ENCODE results near the gene MAL. TPM values are rescaled to one million over a fixed set of nuclear protein-coding genes. Genes with fewer than 3 reads are reported as not detected.

Gene MAL
- total and polyA plus RNA-seq, 2 of the 13 experiments (the other 11 are each of a cell fraction or from before 2014, with no cell fraction given) = not detected

DNA sequence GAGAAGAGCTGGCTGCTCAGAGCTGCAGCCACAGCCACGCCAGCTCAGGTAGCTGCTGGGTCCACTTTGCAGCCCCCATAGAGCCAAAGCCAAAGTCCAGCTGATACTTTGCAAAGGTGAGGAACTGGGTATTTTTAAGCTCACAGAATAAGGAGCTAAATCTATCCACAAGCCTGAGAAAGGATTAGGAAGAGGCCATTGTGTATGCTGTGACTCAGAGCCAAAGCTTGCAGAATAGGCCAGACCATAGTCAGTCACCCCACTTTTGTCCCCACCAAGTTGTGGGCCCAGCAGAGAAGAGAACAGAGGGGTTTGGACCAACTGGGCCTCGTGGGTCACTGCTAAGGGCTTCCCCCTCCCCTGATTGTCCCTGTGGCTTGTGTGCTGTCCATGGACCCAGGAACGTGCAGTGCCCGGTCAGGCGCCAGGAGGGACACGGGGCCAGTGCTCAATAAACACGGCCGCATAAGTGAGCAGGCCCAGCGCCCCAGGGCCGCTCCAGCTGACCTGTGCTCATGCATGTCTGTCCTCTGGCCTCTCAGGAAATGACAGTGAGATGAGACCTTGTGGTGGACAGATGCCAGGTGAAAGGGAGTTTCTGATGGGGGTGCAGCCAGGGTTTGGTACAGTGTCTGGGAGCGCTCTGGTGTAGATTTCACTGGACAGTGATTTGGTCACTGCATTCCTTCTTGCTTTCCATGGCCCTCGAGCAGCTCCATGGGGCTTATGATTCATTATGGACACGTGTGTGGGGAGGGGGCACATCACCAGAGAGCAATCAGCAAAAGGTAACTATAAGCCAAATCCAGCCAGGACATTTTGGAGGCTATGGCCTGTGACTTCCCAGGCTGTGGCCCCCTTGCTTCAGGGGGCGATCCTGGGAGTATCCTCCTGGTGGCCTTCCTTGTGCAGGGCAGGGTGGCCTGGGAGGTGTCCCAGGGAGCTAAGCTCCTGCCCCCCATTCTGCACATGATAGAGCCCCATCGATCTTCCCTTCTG lies 31.3 kb downstream of the MAL start (continued):
- TF ChIP-seq, protein P1, sequence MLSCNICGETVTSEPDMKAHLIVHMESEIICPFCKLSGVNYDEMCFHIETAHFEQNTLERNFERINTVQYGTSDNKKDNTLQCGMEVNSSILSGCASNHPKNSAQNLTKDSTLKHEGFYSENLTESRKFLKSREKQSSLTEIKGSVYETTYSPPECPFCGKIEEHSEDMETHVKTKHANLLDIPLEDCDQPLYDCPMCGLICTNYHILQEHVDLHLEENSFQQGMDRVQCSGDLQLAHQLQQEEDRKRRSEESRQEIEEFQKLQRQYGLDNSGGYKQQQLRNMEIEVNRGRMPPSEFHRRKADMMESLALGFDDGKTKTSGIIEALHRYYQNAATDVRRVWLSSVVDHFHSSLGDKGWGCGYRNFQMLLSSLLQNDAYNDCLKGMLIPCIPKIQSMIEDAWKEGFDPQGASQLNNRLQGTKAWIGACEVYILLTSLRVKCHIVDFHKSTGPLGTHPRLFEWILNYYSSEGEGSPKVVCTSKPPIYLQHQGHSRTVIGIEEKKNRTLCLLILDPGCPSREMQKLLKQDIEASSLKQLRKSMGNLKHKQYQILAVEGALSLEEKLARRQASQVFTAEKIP (CRISPR knock-in tag; IDR thresholded peaks at IDR 0.05; ENCODE audit: borderline replicate concordance) = no peak
- peak; percentile 29; the same call in 1 of the 2 replicates for TF ChIP-seq RBFOX2 (IDR thresholded peaks at IDR 0.05; ENCODE audit: low read depth, low read length)
- TF ChIP-seq CAMTA2 (CRISPR knock-in tag; IDR thresholded peaks at IDR 0.05; ENCODE audit: borderline replicate concordance) = no peak
- TF ChIP-seq MED8 (CRISPR knock-in tag; IDR thresholded peaks at IDR 0.05; ENCODE audit: insufficient replicate concordance) = no peak
- no peak for TF ChIP-seq ZNF263 (CRISPR knock-in tag; IDR thresholded peaks at IDR 0.05)
- 0 out of 2 replicates have a peak, but pooled peaks have one; percentile 29 for TF ChIP-seq ZNF33B (CRISPR knock-in tag; IDR thresholded peaks at IDR 0.05)
- no peak for TF ChIP-seq BORCS8-MEF2B (CRISPR knock-in tag; IDR thresholded peaks at IDR 0.05)
- TF ChIP-seq ADNP (CRISPR knock-in tag; IDR thresholded peaks at IDR 0.05) = no peak
- peak; percentile 39; the same call in 1 of the 2 replicates for TF ChIP-seq HDAC1 (CRISPR knock-in tag; IDR thresholded peaks at IDR 0.05)
- TF ChIP-seq ZNF556 (CRISPR knock-in tag; IDR thresholded peaks at IDR 0.05; ENCODE audit: borderline replicate concordance) = no peak
- TF ChIP-seq ATF1 (CRISPR knock-in tag; IDR thresholded peaks at IDR 0.05) = no peak
- TF ChIP-seq SSRP1 (CRISPR knock-in tag; IDR thresholded peaks at IDR 0.05) = peak; percentile 65; the same call in 1 of the 2 replicates
- no peak for TF ChIP-seq ZNF703 (CRISPR knock-in tag; IDR thresholded peaks at IDR 0.05; ENCODE audit: borderline replicate concordance)
- TF ChIP-seq MAFF (IDR thresholded peaks at IDR 0.05; ENCODE audit: low read depth, low read length) = no peak
- TF ChIP-seq, protein P2, sequence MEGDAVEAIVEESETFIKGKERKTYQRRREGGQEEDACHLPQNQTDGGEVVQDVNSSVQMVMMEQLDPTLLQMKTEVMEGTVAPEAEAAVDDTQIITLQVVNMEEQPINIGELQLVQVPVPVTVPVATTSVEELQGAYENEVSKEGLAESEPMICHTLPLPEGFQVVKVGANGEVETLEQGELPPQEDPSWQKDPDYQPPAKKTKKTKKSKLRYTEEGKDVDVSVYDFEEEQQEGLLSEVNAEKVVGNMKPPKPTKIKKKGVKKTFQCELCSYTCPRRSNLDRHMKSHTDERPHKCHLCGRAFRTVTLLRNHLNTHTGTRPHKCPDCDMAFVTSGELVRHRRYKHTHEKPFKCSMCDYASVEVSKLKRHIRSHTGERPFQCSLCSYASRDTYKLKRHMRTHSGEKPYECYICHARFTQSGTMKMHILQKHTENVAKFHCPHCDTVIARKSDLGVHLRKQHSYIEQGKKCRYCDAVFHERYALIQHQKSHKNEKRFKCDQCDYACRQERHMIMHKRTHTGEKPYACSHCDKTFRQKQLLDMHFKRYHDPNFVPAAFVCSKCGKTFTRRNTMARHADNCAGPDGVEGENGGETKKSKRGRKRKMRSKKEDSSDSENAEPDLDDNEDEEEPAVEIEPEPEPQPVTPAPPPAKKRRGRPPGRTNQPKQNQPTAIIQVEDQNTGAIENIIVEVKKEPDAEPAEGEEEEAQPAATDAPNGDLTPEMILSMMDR (CRISPR knock-in tag; IDR thresholded peaks at IDR 0.05) = peak; percentile 6; the same call in 1 of the 2 replicates
- no peak for TF ChIP-seq CENPX (CRISPR knock-in tag; IDR thresholded peaks at IDR 0.05)
- TF ChIP-seq ZKSCAN1 (IDR thresholded peaks at IDR 0.05; ENCODE audit: low read length) = no peak
- TF ChIP-seq NFE2 (CRISPR knock-in tag; IDR thresholded peaks at IDR 0.05) = no peak
- TF ChIP-seq ZFAT (CRISPR knock-in tag; conservative IDR thresholded peaks at IDR 0.05) = no peak
- TF ChIP-seq, protein P3, sequence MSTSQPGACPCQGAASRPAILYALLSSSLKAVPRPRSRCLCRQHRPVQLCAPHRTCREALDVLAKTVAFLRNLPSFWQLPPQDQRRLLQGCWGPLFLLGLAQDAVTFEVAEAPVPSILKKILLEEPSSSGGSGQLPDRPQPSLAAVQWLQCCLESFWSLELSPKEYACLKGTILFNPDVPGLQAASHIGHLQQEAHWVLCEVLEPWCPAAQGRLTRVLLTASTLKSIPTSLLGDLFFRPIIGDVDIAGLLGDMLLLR (CRISPR knock-in tag; IDR thresholded peaks at IDR 0.05) = no peak
- TF ChIP-seq, protein P4, sequence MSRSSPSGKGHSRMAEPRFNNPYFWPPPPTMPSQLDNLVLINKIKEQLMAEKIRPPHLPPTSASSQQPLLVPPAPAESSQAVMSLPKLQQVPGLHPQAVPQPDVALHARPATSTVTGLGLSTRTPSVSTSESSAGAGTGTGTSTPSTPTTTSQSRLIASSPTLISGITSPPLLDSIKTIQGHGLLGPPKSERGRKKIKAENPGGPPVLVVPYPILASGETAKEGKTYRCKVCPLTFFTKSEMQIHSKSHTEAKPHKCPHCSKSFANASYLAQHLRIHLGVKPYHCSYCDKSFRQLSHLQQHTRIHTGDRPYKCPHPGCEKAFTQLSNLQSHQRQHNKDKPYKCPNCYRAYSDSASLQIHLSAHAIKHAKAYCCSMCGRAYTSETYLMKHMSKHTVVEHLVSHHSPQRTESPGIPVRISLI (CRISPR knock-in tag; IDR thresholded peaks at IDR 0.05; ENCODE audit: borderline replicate concordance) = no peak
- TF ChIP-seq ZNF274 (CRISPR knock-in tag; IDR thresholded peaks at IDR 0.05) = 0 out of 2 replicates have a peak, but pooled peaks have one; percentile 15
- no peak for TF ChIP-seq ZNF501 (CRISPR knock-in tag; IDR thresholded peaks at IDR 0.05)
- peak; percentile 26; the same call in 1 of the 2 replicates for TF ChIP-seq ARID2 (CRISPR knock-in tag; IDR thresholded peaks at IDR 0.05; ENCODE audit: borderline replicate concordance)
- TF ChIP-seq ETV5 (CRISPR knock-in tag; IDR thresholded peaks at IDR 0.05; ENCODE audit: borderline replicate concordance) = peak; percentile 11; the same call in 1 of the 2 replicates

Measured in HepG2 (cell line).